Left renal cortex interstitium (tissue), 4 donors: ENCODE data around the gene CDK5R1. TPM values are rescaled to one million over a fixed set of nuclear protein-coding genes. Genes with fewer than 3 reads are reported as not detected.

Experiments
- DNase-seq, 4 donors: peaks; one replicate each; pipeline ENCODE4 v3.0.0-alpha.2; 2013; ENCODE audit warnings: low read depth in 4 of 4, low spot score in 2 of 4, missing footprints in 1 of 4
- polyA plus RNA-seq, 4 donors: library from polyadenylated mRNA; unstranded; fragments of 120-200 nt; gene quantifications; one replicate each; pipeline ENCODE4 v1.2.1, GENCODE V29; 2013; ENCODE audit not compliant: insufficient read length in 4 of 4

The CDK5R1 gene
- polyA plus RNA-seq, 4 donors = 4.2 to 5.7 (median 4.7) TPM

DNA sequence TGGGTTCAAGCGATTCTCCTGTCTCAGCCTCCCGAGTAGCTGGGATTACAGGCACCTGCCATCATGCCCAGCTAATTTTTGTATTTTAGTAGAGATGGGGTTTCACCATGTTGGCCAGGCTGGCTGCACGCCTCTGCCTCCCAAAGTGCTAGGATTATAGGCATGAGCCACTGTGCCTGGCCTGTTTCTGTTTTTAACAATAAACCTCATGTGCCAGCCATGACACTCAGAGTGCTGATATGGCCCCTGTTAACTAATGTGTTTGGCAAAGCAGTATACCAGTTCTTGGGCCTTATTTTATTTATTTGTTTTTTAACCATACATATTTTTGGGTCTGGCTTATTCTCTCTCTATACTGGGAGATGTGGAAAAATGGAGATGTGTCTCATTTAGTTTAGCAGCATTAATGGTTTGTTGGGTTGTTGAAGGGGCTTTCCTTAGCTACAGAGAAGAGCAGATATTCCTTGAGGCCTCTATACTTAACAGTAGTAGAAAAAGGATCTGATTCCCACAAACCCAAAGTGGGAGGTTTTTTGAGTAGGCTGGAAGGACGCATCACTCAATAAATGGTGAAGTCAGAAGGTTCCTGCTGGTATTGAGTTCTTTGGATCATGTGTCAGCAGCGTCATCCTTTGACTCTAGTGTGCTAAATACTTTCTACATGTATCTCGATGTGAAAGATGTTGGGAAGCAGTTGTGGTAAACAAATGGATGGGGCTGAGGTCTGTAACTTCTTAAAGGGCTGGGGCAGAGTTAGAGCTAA, 16.2 kb upstream of the CDK5R1 start:
- DNase-seq = no peak

DNA sequence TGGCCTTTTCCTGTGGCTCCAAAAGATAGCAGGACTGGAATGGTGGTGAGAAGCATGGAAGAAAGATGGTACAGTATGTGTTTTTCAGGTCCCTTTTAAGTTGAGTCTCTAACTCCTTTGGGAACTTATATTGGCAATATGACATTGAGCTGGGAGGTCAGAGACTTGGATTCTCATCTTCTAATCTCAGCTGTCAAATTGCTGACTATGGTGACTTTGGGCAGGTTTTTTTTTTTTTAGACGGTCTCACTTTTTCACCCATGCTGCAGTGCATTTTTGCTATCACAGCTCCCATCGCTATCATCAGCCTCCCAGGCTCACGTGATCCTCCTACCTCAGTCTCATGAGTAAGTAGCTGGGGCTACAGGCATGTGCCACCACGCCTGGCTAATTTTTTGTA, 15.1 kb upstream of the CDK5R1 start:
- DNase-seq = no peak

DNA sequence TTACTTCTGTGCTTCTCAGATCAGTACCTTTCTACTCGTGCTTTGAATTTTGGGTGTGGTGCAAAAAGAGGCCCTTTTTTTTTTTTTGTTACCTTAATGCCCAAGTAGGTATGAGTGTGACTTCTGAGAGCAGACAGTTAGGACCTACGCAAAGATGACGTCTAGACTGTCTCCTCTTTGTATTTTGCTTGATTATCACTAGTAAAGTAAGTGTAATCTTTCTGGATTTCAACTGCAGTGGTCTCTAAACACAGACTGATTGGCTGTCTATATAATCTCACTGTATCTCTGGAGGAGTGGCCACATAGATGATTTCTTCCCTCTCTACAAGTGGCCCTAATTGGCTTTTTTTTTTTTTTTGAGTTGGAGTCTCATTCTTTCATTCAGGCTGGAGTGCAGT, 11.5 kb upstream of the CDK5R1 start:
- DNase-seq = no peak

DNA sequence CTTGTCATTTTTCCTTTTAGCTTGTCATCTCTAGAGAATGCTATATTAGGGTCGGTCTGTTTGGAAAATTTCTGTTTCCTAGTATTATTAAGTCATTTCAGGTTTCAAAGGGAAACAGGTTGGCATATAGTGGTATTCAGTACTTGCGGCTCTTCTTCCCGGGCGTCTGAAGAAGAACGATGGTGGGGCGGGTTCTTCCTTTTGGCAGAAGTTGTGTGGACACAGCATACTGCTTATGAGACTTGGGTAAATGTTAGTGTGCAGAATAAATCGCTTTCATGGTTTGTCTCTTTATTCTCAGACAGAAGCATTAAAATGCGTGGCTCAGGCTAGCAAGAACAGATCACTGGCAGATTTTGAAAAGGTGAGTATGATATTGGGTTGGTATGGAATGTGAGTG, 9.6 kb upstream of the CDK5R1 start:
- no peak for DNase-seq

DNA sequence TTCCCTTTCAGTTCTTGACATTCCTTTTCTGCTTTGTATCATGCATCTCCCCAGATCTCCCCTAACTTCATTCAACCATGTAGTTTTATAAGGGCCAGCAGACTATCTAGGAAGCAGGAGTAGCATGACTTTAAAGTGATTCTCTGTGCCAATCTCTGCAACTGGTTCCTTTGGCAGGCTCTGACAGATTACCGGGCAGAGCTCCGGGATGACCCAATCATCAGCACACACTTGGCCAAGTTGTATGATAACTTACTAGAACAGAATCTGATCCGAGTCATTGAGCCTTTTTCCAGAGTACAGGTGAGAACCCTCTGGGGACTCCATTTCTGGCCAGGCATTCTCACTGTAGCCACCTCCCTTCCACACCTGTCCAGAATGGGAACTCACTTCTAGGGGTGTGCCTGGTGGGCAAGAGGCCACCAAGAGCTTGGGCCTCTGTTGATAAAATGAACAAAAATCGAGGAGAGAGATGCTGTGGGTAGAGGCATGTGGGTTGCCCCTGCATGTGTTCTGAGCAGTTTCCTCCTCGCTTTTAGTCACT, 7.6 kb upstream of the CDK5R1 start:
- no peak for DNase-seq

DNA sequence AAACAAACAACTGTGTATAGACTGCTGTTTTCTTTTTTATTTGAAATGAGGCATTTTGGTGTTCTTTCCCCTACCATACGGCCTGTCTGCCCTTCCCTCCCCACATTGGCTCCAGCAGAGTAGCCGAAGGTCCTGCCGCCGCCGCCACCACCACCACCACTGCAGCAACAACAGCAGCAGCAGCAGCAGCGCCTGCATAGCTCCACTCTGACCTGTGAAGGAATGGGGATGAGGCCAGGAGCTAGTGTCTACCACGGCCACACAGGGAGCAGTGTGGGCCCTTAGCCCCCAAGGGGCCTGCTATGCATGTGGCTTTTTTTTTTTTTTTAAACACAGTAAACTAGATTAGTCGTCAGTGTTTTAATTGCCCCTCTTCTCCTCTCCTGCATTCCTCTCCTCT, 5.6 kb upstream of the CDK5R1 start:
- no peak for DNase-seq

DNA sequence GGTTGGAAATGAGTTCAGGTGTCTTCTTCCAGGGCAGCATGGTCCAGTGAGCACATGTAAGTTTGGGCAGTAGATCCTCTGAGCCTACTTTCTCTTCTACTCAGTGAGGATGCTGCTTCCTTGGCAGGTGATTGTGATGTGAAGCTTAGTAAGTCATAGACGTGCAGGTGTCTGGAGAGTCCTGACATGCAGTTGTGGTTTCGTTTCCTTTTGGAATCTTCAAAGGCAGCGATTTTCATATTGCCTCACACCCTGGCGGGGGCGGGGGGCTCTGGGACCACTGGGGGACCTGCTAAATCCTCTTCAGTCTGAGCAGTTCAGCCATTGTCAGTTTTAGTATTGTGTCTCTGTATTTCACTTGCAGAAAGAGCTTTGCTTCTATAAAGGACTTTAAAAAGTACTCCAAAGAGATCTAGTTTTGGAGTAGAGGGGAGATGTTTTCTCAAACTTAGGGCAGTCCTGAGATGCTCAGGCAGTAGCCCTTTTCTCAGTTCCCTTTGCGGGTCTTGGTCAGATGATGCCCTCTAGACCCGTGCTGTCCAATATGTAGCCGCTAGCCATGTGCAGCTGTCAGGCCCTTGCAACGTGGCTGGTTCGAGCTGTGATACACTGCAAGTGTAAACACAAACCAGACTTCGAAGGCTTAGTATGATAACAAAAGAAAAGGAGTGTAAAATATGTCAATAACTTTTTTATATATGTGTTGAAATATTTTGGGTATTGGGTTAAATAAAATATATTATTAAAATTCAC, 4.0 kb upstream of the CDK5R1 start:
- no peak for DNase-seq

DNA sequence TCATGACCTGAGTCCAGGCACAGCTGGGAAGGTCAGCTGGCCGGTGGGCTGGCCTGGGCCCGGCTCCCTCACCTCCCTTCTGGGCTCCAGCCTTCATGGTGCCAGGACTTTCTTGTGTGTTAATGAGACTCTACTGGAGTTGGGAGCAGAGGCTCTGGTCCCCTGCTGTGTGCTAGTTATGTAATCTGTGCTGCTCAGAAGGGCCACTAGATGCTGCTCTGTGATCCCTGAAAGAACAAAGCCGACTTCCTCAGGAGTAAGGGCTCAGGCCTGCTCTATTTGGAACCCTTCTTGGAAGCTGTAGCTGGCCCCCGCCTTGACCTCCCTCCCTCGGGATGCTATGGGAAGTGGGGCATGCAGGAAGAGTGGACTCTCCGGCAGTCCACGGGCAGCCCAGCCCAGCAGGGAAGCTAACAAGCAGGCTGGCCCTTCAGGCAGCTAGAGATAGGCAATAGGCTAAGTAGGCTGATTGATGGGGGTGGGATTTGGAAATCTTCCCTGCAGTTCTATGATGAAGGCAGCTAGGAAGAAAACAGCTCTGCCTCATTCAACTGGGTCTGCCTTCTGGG, 3.3 kb upstream of the CDK5R1 start:
- peak in 2 of 4 donors; percentile 53 to 59 for DNase-seq

DNA sequence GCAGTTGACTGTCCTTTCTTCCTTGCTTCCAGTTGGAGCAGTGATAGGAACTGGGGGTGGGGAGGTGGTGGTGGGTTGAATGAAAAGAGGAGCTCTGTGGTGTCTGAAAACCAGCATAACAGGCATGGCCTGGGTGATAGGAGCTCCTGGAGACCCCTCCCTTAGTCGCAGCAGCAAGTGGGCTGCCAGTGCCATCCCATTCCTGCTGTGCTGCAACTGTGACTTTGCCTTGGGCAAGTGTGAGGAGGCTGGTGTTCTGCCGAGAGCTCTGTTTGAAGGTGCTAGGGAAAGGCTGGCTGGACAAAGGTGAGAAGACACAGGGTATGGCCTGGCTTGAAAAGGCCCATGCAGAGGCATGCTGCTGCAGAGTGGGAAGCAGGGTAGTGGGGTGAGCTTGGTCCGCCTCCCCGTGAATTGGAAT, 2.7 kb upstream of the CDK5R1 start:
- no peak for DNase-seq

DNA sequence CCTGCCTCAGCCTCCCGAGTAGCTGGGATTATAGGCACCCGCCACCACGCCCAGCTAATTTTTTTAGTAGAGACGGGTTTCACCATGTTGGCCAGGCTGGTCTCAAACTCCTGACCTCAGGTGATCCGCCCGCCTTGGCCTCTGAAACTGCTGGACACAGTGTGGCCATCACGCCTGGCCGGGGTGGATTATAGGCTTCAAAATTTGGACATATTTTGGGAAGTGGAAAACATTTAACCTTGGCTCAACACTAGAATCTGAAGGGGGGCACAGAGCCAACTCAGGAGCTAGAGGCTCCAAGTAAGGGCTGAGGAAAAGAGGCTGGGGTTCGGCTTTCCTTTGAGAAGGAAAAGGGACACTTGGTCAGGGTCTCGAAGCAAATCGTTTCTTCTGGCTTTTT, 2.2 kb upstream of the CDK5R1 start:
- DNase-seq = no peak

DNA sequence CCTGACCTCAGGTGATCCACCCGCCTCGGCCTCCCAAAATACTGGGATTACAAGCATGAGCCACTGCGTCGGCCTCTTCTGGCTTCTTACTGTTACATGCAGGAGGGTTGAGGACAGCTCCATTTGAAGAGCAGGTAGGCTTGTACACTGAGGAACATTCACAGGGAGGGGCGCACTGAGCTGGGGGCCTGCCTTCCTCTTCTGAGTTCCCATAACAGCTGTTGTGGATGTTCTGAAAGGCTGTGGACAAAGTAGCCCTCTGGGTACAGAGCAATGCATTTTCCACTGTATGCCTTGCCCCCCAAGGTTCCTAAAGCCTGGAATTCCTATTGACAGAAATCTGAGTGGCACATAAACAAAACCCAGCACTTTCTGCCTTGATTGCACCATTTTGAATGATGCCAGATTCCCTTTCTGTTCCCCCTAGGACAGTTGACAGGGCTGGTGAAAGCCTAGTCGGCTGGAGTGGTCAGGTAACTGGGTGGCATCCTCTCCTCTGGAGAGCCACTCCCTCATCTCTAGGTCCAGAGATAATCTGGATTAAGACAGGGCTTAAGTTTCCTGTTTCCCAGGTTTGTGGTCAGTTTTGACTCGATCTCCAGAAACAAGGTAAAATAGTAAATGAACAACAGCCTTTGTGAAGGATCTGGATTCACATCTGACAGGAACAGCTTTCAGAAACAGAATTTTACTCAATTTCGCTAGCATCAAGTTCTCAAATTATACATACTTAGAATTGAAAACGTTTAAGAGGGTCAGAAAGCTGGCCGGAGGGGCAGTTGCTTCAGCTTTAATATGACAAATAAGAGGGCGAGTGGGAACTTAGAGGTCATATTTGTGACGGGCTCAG, 1.3 kb upstream of the CDK5R1 start:
- DNase-seq = no peak

DNA sequence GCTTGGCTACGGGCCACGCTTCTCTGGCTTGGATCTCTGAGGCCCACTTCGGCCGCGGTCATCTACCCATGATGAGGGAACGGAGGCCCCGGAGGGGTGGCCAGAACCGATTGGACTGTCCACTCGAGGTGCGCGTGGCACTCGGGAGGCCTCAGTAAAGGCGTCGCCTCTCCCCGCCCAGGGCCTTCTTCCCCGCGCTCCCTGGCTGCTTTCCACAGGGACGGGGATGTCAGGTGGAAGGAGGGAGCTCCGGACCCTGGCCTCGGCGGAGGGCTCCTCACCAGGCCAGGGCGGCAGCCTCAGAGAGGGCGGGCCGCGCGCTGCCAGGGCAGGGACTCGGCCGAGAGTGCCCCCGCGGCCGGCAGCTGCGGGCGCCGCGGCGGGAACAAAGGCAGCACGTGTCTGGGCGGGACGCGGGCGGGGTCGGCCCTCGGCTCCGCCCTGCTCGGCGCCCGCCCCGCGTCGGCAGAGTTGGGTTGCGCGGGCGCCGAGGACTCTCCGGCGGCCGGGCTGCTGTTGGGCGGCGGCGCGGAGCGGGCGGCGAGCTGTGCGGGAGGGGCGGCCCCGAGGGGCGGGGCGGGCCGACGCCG, 587 bp upstream of the CDK5R1 start:
- peak in 1 of 4 donors; percentile 65 for DNase-seq

DNA sequence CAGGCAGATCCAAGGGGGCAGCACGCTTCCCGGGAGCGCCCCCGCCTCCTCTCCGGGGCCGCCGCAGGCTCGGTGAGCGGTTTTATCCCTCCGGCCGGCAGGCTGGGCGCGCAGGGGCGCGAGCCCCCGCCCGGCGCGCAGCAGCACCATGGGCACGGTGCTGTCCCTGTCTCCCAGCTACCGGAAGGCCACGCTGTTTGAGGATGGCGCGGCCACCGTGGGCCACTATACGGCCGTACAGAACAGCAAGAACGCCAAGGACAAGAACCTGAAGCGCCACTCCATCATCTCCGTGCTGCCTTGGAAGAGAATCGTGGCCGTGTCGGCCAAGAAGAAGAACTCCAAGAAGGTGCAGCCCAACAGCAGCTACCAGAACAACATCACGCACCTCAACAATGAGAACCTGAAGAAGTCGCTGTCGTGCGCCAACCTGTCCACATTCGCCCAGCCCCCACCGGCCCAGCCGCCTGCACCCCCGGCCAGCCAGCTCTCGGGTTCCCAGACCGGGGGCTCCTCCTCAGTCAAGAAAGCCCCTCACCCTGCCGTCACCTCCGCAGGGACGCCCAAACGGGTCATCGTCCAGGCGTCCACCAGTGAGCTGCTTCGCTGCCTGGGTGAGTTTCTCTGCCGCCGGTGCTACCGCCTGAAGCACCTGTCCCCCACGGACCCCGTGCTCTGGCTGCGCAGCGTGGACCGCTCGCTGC, 832 bp downstream of the CDK5R1 start:
- no peak for DNase-seq

DNA sequence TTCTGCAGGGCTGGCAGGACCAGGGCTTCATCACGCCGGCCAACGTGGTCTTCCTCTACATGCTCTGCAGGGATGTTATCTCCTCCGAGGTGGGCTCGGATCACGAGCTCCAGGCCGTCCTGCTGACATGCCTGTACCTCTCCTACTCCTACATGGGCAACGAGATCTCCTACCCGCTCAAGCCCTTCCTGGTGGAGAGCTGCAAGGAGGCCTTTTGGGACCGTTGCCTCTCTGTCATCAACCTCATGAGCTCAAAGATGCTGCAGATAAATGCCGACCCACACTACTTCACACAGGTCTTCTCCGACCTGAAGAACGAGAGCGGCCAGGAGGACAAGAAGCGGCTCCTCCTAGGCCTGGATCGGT, 1.4 kb downstream of the CDK5R1 start:
- no peak for DNase-seq

DNA sequence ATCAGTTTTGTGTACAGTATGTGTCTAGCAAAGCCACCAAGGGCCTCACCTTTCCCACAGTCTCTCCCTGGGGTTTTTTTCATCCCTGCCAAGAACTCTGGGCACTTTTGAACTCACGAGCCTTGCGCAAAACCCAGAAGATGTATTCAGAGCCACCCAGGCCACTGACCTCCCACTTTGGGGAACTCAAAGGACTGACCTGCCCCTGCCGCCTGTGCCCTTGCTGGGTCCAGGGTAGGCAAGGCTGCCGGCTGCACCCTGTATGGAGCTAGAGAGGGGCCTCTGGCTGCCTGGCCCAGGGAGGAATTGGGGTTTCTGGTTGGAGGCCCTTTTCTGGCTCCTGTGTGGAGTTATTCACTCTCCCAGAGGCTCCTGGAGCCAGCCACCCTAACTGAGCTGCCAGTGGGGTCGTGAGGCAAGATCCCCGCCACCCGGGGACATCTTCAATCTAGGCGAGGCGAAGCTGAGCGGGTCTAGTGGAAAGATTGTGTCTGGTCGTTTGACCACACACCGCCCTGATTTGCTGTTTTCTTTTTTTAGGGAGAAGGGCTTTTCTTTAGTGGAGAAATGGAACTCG, 1.9 kb downstream of the CDK5R1 start:
- no peak for DNase-seq

DNA sequence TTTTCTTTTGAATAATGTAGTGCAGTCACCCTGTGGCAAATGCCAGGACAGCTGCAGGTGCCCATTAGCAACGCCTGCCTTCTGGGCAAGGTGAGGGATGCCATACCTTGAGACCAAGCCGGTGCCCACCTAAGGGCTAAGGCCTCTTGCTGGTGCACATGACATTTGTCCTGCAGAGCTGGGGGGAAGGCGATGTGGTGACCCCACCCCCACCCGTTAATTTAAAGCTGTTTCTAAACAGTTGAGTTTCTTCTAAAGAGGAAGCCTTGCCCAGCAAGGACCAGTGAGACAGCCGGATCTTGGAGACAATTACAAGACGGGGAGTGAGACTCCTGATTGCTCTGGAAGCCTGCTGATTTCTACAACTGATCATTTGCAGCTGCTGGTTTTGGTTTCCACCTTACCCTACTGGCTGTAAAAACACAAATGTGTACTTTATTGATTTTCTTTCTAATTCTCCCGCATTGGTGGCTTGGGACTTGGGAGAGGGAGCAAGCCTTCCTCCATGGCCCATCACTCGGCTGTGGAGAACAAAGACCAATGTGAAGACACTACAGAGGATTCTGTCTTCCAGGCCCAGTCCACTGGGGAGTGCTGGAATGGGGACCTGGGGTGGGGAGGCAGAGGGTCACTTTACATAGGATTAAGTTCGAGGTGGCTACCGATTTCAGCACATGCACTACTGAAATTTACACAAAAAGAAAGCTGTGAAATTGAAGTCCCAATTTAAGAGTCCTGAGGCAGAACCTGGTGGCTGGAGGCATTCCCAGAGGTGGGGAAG, 2.7 kb downstream of the CDK5R1 start:
- no peak for DNase-seq

DNA sequence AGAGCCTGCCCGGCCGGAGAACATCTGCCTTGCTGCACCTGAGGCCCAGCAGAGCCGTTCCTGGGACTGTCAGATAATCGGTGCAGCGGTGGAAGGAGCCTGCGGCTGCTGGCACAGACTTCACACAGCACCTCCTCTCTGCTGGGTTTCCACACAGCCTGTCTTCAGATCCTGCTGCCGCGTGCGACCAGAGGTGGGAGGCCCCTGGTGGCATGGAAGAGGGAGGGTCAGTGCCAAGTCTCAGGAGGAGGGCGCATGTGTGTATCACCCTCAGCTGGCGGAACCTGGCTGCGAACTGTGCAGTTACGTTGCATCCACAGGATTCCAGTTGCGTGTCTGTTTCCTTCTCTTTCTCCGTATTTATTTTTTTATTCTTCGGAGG, 3.3 kb downstream of the CDK5R1 start:
- DNase-seq = no peak

DNA sequence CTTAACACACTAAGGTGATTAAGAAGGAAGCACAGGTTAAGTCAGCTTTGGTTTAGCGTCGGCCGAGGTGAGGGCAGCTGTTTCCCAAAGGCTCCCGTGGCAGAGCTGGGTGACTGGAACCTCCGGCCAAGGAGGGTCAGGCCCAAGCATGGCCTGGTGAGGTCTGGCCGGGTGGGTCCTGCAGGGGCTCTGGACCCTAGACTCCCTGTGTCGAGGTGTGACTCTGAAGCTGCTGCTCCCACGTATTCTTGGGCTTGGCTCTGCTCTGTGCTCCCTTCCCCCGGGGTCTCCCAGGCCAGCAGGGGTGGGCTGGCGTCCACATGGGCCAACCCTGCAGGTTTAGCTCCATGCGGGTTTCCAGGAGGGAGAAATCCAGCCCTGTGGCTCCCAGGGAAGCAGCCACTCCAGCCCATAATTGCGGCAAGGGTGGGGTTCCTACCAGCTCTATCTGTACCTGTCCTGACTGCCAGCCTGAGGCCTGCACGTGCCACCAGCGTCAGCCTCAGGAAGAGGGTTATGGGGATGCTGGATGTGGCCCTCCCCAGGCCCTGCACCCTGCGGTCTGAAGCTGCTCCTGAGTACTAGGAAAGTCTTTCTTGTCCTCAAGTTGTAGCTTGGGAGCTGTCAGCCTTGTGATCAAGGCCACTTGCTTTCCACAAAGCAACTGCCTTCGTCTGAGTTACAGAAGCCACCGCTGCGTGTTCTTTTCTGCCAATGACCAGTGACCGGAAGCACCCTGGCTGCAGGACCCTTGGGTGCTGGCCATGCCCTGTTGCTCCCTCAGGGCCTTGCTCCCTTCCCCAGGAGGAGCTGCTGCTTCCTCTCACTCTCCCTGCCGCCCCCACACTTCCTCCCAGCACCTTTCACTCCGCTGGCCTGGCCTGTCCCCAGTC, 4.8 kb downstream of the CDK5R1 start:
- no peak for DNase-seq
